Embryonic facial prominence (tissue), 1 donor: ENCODE results near the gene GLB1L2.

ENCODE experiments used
- DNase-seq: peaks from one replicate; pipeline ENCODE4 v3.0.0-alpha.2; 2016; ENCODE audit errors: extremely low spot score

GLB1L2 gene

DNA sequence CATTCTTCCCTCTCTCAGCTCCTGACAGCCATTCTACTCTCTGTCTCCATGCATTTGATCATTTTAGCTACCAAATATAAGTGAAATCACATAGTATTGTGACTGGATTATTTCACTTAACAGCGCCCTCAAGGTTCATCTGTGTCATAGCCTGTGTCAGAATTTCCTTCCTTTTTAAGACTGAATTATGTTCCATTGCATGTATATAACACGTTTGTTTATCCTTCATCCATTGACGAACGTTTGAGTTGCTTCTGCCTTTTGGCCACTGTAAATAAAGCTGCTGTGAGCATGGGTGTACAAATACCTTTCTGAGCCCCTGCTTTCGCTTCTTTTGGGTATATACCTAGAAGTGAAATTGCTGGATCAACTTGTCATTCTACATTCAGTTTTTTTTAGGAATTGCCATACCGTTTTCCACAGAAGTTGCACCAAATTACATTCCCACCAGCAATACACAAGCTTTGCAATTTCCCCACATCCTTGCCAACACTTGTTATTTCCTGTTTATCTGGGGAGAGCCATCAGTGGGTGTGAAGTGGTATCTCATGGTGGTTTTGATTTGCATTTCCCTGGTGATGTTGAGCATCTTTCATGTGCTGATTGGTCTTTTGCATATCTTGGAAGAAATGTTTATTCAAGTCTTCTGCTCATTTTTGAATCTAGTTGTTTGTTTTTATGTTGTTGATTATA, 17.5 kb downstream of the GLB1L2 start:
- DNase-seq = no peak

DNA sequence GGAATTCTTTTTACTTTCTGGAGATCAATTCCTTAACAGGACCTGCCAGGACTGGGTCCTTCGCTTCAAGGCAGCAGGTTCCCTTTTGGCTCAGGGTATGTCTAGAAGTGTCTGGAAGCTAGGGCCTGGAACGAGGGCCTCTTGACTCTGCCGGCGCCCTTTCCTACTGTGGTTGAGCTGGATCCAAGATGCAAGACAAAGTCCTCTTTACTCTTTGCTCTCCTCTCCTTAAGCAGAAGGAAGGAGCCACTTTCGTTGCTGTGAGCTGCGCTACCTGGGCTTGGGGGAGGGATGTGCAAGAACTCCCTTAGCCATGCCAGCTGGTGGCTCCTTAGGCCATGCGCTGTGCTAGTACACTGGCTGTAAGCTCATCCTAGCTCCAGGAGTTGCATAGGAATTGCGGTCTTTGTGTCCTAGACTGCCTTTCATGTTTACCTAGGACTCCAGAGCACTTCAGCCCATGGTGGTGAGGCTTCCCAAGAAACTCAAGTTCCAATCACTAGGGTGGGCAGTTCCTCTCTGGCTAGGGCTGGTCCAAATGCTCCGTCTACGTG, 18.1 kb downstream of the GLB1L2 start:
- no peak for DNase-seq

DNA sequence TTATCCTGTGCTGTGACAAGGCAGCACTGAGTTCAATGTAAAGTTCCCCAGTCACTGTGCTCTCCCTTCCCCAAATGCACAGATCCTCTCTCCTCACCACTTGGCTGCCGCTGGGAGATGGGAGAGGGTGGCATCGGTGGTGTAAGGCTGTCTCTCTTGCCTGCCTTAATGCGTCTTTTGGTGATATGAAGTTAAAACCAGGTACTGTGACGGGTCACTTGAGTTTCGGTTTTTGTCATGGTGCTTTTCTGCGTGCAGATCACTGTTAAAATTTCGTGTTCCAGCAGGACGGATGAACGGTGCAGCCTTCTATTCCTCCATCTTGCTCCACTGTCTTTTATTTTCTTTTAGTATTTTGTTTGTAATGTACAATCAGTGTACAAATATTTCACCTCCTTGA, 18.6 kb downstream of the GLB1L2 start:
- no peak for DNase-seq

DNA sequence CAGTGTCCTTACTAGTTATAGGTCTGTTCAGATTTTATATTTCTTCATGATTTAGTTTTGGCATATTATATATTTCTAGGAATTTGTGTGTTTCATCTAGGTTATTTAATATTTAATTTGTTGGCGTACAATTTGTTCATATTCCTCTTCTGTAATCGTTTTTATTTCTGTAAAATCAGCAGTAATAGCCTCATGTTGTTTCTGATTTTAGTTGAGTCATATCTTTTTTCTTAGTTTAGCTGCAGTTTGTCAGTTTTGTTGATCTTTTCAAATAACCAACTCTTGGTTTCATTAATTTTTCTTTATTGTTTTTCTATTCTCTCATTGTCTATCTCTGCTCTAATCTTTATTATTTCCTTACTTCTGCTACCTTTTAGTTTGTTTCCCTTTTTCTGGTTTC, 20.3 kb downstream of the GLB1L2 start:
- DNase-seq = no peak

DNA sequence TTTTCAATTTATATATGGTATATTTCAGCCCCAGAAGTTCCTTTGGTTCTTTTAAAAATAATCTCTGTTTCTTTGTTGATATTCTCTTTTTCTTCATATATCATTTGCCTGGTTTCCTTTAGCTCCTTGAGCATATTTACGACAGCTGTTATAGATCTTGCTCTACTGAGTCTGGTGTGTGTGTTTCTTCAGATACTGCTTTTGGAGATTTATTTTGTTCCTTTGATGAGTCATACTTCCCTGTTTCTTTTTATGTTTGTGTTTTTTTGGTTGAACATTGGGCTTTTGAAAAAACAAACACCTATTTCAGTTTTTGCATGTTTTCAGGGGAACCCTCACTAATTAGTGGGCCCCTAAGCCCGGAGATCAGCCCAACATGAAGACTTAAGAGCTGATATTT, 23.3 kb downstream of the GLB1L2 start:
- DNase-seq = no peak

DNA sequence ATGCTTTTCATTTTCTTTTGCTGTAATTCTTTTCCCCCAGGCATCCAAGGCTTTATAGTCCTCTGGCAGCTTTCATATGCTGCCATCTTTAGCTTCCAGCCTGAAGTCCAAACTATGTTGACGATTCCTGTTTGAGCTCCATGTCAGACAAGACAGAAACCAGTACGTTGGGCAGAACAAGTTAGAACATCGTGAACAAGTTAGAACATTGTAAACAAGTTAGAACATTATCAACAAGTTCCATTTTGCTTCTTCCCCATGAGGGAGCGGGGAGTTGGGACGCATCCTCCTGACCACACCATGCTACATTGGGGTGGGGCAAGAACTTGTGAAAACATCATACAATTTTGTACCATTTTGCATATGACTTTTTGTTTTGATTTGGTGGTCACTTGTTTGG, 23.9 kb downstream of the GLB1L2 start:
- DNase-seq = no peak

DNA sequence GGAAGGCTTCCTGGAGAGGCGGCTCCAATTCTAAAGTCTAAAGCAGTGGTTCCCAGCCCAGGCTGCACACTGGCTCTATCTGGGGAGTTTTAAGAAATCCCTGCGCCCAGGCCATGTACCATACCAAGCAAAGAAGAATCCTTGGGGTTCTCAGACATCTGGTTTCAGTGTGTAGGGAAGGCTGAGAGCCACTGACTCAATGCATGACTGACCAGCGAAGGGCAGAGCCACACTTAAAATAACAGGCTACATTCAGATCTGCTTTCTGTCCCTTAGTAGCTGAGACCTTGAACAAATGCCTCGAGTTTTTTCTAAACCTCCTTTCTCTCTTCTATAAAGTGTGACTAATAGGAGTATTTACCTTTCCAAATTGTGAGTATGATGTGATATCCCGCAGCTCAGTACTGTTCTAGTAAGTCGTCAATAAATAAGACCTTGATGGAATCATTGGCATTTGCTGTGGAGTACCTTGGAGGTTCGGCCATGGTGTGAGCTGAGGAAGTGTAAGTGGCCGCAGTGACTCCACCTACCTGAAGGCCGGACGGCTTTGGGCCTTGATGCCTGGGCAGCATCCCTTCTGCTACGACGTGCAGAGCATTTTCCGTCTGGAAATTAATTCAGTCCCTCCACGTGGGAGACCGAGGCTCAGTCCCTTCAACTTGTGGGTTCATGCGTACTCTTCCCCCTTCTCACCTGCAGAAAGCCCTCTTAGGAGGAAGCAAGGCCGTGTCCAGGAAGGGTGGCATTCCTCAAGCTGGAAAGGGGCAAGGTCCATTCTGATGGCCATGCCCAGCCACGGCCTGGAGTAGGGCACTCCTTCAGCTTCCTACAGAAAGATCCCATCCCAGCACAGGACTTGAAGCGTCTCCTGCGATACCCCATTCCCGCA, 25.1 kb downstream of the GLB1L2 start:
- no peak for DNase-seq

DNA sequence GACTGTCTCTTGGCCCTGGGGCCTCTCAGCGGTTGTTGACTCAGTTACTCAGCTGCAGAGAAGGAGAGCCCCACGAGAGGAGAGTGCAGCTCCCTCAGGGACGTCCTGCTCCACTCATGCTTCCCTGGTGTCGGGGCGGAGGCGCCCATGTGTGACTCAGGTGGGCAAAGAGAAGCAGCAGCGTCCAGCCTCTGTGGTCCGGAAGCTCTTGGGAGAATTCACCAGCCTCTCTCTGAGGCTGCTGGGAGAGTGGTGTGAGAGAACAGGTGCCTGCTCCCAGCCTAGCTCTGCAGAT, 25.7 kb downstream of the GLB1L2 start:
- no peak for DNase-seq

DNA sequence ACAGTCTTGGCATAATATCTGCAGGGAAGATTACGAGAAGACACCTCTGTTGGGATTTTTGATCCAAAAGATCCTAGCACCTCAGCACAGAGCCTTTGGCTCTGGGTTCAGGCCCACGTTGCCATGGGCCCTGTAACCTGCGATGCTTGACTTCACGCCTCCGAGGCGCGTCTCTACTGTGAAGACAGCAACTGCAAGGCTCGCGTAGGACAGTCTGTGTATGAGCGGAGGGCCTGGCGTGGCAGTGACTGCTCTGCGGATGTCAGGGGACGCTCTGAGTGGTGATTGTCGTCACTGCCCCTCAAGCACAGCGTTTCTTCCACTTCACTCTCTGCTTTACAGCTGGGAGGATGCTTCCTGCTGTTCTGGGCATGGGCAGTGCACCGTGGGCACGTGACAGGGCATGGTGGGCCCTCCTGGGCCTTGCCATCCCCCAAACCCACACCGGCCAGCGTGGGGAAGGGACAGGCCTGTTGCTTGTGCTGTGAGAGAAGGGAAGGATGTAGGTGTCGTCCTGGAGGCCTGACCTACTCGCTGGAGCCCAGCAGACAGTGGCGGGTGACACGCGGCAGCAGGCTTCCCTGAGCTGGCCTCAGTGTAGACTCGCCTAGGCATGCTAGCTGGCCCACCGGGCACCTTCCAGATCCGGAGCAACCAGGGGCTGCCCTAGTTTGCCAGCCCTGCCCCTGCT, 26.5 kb downstream of the GLB1L2 start:
- DNase-seq = no peak

DNA sequence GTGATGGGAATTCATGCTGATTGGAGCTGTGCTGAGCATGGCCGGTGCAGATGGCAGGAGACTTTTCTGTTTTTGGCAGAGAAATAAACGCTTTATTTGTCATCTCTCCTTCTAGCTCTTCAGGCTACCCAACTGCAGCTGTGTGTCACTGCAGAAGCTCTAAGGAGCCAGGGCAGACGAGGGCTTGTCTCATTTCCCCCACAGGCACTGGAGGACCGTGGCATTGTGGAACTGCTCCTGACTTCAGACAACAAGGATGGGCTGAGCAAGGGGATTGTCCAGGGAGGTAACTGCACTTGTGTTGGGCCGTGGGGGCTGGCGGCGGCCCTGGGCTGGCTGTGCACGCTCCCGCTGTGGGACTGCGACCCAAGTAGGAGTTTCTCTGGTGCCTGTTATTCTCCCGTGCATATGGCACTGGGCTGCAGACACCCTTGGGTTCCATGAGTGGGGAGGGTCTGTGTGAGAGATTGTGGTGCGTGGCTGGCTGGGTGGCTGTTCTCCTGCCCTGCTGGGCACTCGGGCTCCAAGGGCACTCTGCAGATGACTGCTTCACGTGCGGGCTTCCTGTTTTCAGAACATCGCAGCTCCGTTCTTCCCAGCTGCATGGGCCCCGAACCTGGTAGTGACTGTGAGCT, 27.2 kb downstream of the GLB1L2 start:
- no peak for DNase-seq

DNA sequence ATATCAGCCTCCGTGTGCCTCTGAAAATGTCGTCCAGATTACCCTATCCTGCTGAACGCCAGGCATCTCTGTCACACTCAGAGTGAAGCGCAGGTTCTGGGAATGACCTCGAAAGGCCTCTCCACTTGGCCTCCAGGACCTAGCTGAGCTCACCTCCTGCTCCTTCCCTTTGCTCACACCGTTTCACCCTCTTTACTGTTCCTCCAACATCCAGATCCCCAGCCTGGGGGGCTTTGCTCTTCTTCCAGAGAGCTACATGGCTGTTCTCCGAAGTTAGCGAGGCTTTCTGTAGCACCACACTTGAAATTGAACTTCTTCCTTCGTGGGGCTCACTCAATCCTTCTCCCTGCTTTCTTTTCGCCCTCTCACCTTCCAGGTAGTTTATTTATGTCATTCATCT, 27.9 kb downstream of the GLB1L2 start:
- DNase-seq = no peak

DNA sequence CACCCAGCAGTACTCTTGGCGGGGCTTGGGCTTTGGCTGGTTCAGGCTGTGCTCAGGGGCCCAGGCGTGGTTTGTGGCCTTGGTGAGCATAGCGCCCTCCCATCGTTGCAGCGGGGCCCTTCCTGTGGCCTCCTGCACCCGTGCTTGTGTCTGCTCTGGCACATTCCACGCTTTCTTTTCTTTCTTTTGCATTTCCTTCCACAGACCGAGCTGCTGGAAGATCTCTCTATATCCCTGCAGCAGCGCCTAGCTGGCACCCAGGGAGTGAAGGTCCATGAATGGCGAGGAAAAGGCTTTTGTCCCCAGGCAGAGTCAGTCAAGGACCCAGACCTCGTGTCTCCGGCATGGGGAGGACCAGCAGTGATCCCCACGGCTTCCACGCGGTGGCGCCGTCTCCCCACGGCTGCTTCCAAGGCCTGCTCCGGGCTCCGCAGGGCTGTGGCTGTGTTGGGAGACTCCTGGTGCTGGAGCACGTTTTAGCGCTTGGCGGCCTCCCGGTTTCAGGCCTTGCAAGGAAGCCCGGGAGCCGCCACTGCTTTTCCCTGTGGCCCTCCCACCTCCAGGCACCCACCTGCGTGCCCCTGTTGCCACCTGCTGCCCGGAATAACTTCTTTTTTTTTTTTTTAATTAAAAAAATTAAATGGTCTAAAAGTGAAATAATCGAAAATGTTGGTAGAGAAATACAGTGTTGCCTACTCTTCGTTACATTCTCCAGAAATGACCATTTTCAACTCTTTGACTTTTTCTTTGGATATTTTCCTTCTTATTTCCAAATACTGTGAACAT, 28.5 kb downstream of the GLB1L2 start:
- peak; percentile 47 for DNase-seq

DNA sequence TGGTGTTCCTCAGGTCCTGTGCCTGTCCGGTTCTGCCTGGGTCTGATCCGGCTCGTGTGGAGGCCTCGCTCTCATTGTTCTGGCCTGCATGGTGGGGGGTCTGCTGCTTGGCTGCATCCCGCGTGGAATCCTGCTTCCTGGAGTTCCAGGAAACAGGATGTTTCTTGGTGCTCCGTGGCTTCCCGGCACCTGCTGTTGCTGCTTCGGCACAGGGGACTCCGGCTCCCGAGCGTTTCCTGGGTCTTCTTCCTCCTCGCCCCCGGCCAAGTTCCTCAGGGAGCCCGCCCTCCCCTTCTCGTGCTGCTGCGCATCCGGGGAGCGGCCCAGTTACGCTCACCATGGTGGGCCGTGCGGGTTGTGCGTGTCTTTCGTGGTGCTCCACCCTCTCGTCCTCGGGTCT, 29.9 kb downstream of the GLB1L2 start:
- DNase-seq = no peak

DNA sequence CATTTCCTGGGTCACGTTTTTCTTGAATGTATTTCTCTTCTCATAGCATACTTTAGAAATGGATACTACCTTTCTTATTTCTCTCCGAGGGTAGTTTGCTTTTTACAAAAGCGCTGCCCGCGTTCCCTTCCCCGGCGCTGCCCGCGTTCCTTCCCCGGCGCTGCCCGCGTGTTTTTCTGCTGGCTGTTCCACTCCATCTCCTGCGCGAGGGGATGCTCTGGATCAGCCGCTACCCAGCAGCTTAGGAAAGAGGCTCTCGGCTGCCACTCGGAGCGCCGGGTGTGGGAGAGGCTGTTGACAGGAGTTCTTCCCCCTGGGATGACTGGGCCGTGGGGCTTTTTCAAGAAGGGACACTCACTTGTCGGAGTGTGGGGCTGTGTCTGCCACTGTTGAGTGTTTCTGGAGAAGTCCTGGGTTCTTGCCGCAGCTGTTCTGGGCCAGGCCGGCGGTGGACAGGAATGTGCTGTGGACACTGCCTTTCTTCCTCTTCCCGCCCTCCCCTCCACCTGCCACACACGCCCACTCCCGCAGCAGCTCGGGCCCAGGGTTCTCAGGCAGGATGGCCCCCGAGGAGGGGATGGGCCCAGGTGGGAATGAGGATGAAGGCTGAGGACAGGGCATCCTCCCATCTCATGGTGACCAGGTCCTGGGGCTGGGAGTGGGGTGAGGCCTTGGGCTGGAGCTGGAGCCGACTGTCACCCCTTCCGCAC, 30.6 kb downstream of the GLB1L2 start:
- no peak for DNase-seq

DNA sequence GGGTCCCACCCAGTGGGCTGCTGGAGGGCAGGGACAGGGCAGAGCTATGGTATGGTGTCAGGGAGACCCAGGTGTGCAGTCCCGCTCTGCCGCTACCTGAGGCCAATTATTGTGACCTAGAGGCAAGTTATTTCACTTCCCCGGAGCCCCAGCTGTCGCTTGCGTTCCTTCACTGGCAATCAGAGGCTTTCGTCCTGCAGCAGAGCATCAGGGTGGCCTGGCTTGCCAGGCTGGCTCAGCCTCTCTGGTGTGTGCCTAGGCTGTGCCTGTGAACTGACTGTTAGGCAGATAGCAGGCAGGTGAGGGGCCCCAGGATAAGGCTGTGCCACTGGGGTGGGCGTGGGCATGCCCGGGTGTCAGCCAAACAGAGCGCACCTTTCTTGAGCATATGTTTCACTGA, 31.4 kb downstream of the GLB1L2 start:
- no peak for DNase-seq

DNA sequence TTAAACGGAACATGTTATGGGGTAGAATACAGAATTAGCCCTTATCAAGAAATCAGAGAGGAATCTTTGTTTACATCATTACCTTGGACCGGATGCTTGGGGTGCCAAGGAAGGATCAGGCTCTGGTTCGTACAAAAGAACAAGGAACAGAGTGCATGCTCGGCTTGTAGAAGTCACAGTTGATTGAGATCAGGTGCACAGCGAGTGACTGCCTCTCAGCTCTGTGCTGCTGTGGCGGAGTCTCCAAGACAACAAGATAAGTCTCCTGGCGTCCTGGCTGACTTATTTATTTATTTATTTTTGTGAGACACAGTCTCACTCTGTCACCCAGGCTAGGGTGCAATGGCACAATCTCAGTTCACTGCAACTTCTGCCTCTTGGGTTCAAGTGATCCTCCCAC, 31.8 kb downstream of the GLB1L2 start:
- DNase-seq = no peak

DNA sequence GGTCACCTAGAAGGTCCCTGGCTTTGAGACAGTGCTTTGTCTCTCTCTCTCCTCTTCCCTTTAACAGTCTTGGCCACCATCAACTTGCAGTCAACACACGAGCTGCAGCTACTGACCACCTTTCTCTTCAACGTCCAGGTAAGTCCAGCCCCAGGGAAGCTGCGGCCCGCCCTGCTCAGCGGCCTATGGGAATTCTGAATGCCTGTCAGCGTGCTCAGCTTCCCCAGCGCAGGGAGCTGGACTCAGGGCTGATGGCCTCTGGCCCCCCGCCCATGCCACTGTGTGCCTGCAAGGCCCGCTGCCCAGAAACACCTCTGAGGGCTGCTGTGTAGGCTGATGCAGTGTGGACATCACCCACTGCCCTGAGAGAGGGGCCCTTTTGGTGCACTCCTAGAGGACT, 32.5 kb downstream of the GLB1L2 start:
- no peak for DNase-seq

DNA sequence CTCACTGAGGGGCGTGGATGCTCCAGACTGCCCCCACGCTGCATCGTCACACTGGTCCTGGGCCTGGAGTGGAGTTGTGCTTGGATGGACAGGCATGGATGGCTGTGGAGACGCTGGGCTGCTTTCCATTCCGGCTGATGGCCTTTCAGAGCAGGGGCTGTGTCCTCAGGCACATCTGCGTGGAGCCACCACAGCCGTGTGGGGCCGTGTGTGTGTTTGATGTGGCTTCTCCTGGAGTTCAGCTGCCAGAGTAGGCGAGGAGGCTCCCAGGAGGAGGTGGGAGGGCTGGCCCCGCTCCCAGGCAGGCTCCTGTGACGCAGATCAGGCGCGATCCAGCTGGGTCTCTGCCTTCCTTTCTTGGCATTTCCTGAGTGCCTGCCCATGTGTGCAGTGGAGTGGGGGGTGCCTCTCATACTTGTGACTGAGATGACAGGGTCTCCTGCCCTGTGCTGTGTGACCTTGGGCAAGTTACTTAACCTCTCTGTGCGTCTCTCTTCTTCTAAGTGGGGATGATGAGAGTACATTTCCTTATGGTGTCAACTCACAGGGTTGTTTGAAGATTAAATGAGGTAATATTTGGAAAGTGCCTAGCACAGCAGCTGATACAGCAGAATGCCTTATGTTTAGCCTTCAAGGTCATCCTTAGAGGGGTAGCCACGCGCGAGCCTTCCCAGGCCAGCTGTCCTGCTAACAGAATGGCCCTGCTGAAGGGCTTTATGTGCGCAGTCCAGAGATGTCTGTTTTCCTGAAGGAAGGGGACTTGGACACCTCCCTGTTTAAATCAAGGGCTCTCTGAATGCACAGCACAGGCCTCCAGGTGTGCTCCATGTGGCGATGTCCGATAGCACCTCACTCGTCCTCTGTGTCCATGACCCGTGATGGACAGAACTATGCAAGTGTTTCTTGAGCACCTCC, 33.5 kb downstream of the GLB1L2 start:
- no peak for DNase-seq

DNA sequence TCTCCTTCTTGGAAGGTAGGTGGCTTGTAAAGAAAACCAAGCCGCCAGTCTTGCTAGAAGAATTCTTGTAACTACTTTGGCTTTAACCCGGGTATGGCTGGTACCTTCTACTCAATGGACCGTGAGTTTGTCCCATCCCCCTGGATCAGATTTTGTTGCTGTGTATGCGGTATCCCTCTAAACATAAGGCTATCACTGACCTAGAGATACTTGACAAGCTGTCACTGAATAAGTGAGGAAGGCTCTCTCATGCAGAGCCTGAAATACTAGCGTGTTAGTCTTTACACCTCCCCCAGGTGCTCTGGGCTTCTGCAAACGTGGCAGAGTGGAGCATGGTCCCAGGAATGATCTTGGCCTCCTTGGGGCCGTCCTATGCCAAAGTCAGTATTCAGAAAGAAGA, 34.5 kb downstream of the GLB1L2 start:
- DNase-seq = no peak

DNA sequence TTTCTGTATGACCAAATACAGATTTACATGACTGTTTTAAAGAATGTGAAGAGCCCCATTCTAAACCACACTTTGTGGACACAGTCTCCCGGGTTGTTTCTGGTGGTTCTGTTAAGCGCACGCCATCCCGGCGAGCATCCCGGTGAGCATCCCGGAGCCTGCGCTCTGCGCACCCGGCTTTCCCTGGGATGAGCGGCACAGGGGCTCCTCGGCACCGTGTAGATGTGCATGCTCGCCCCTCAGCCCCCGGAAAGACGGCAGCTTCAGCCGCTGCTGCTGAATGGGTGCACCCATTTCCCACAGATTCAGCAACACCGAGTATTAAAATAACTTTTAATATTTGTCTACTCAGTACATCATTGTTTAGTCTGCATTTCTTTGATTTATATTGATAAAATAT, 36.0 kb downstream of the GLB1L2 start:
- DNase-seq = no peak
